Memory B cell (primary cell): ENCODE results near the gene ORC1.

Experiments used
- ATAC-seq: fragments of 150-1000 bp; cut with Tn5 transposase; 2 replicates; pipeline ENCODE4 v1.10.0; 2021; ENCODE audit warnings: low read depth, mild to moderate bottlenecking, moderate library complexity
- DNase-seq, 2 donors: peaks; one replicate each; pipeline ENCODE4 v3.0.0; 2022; ENCODE audit warnings: low spot score in 2 of 2
- H3K27ac Mint-ChIP-seq: one replicate; pipeline ENCODE4 v1.8.0; 2022; ENCODE audit warnings: mild to moderate bottlenecking, moderate library complexity, mixed read lengths
- H3K27me3 Mint-ChIP-seq: one replicate; pipeline ENCODE4 v1.8.0; 2022; ENCODE audit warnings: mixed read lengths
- H3K36me3 Mint-ChIP-seq: one replicate; pipeline ENCODE4 v1.8.0; 2022; ENCODE audit warnings: mild to moderate bottlenecking, mixed read lengths
- H3K4me1 Mint-ChIP-seq: one replicate; pipeline ENCODE4 v1.8.0; 2022; ENCODE audit warnings: mixed read lengths
- H3K4me3 Mint-ChIP-seq: one replicate; pipeline ENCODE4 v1.8.0; 2022; ENCODE audit warnings: mild to moderate bottlenecking, moderate library complexity, mixed read lengths
- H3K9me3 Mint-ChIP-seq: one replicate; pipeline ENCODE4 v1.8.0; 2022; ENCODE audit warnings: mixed read lengths

ORC1 gene

GRCh38 chr1:52365746-52366516, 38.3 kb downstream of the ORC1 start, which contains the start of gene CC2D1B:
Gene CC2D1B, minus strand, starts transcription at chr1:52366205. Its CDS starts 1,585 bp downstream, at chr1:52364620.
- Mint-ChIP-seq H3K4me1 (peaks cover 20% of the 10 kb centered on the region), H3K9me3 (no peaks in the 10 kb centered on the region), H3K27me3 (no peaks in the 10 kb centered on the region), H3K36me3 (peaks cover 15% of the 10 kb centered on the region), H3K27ac (peak within 1 kb of the TSS; percentile 90), H3K4me3 (peak within 1 kb of the TSS; percentile 95)
- DNase-seq (peak; percentile 98 to 100), ATAC-seq (peak; percentile 87)

GRCh38 chr1:52365071-52365745, 39.0 kb downstream of the ORC1 start:
- H3K27me3 Mint-ChIP-seq, result no peaks in the 10 kb centered on the region
- H3K36me3 Mint-ChIP-seq, result peaks cover 18% of the 10 kb centered on the region
- DNase-seq (no peak), ATAC-seq (no peak)
- peak overlapping the region; percentile 90 for H3K27ac Mint-ChIP-seq
- no peaks in the 10 kb centered on the region for H3K9me3 Mint-ChIP-seq
- H3K4me3 Mint-ChIP-seq, result peak overlapping the region; percentile 95
- peaks cover 20% of the 10 kb centered on the region for H3K4me1 Mint-ChIP-seq

DNA sequence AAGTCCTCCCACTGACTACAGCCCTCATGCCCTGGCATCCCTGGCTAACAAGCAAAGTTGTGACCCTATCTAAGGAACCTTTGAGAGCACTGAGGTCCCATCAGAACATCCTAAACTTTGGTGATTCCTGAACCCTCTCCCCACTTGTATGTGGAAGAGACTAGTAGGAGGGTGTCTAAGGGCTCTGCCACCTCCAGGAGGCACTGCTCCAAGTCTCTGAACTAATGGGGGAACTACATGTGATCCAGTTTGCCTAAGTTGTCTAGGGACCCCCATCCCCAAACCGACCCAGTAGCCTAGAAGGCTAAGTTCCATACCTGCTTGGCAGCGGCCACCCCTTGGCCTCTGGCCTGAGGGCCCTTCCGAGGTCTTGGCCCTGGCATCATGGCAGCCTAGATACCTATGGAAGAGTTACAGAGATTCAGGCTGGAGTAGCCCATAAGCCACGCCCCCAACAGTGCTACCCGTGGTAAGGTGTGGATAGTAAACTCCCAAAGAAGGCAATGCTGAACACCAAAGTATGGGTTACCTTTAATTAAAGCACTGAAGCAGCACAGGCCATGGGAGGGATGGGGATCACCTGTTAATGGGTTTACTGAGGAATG, 39.9 kb downstream of the ORC1 start:
- ATAC-seq, result no peak
- DNase-seq, result no peak
- H3K4me1 Mint-ChIP-seq, result peaks cover 20% of the 10 kb centered on the region
- H3K27ac Mint-ChIP-seq, result peak overlapping the region; percentile 41
- H3K9me3 Mint-ChIP-seq, result no peaks in the 10 kb centered on the region
- H3K4me3 Mint-ChIP-seq, result peak overlapping the region; percentile 51
- peaks cover 23% of the 10 kb centered on the region for H3K36me3 Mint-ChIP-seq
- no peaks in the 10 kb centered on the region for H3K27me3 Mint-ChIP-seq

DNA sequence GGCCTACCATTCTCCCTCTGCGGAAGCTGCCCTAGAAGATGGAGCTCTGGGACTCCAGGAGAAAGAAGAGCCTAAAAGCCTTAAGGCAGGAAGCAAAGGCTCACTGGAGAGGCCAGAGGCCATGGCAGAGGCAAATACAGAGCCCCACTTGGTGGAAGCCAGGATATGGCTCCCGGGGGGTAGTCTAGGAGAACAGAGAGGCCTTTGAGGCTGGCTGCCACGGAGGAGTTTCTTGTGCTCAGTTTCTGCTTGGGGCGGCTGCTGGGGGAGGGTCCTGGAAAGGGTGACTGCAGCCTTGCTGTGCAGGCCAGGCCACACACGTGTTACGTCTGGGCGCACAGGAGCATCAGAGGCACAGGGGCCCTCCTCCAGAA, 43.6 kb downstream of the ORC1 start:
- Mint-ChIP-seq H3K27me3 (no peaks in the 10 kb centered on the region), H3K4me1 (peaks cover 12% of the 10 kb centered on the region), H3K9me3 (no peaks in the 10 kb centered on the region), H3K36me3 (peaks cover 44% of the 10 kb centered on the region), H3K4me3 (no peak overlapping the region), H3K27ac (no peak overlapping the region)
- ATAC-seq (no peak), DNase-seq (no peak)

DNA sequence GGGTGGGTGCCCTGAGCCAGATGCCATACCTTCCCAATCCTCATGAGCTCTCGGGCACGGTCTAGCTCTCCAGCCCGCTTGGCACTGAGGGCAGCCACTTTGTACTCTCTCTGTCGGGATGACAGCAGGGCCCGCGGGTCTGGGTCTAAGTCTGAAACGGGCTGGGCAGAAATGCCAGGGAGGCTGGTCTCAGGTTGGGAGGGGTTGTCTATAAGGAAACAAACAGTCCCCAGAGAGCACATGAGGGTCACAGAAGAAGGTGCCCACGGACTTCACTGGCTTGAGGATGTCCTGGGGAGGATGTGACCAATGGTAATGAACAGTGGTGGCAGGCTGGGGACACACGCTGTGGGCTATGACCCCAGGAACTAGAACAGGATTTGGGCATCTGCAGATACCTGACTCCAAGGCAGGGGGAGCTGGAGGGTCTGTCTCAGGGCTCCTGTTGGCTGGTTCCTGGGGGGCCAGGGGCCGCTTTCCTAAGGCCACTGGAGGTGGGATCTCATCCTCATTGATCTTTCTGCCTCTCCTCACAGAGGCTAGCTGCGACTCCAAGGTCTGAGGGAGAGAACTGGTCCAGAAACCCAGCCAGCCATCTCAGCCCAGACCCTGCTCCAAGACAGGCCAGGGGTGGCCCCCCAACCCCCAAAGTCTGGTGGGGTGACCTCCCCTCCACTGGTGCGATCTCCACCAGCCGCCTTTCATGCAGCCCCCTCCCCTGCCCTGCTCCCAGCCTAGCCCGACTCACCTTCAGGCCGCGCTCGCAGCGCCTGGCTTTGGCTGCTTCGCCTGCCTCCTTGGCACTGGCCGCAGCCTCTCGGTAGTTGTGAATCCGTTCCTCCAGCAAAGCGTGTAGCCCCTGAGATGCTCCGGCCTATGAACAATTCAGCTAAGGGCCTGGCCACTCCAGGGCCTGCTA, 44.3 kb downstream of the ORC1 start:
- H3K4me3 Mint-ChIP-seq, result no peak overlapping the region
- DNase-seq, result no peak
- H3K27ac Mint-ChIP-seq, result peak overlapping the region; percentile 63
- H3K9me3 Mint-ChIP-seq, result no peaks in the 10 kb centered on the region
- no peak for ATAC-seq
- H3K36me3 Mint-ChIP-seq, result peaks cover 49% of the 10 kb centered on the region
- no peaks in the 10 kb centered on the region for H3K27me3 Mint-ChIP-seq
- H3K4me1 Mint-ChIP-seq, result peaks cover 6% of the 10 kb centered on the region

DNA sequence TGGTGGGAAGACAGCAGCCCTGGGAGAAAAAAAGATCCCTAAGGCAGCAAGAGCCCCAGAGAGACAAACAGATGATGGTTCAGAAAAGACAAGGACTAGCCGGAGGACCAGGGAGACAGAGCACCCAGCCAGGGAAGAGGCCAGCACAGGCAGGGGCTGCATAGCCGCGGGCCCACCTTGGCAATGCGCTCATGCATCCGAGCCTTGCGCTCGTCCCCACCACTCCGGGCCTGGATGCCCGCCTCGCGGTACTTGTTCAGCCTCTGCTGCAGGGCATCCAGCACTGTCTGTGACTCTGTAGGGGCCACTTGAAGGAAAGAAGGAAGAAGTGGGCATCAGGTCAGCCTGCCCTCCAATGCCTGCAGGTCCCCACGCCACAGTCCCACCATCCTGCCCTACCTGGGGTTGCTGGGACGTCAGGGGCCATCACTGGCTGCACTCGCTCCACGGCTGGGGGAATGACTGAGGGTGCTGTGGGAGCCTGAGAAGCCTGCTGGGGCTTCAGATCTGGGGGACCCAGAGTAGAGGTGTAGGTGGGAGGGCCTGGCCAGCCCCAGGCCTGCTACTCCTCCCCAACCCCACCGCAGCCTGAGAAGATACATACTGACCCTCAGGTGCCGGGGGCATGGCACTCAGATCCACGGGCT, 45.2 kb downstream of the ORC1 start:
- H3K4me3 Mint-ChIP-seq, result no peak overlapping the region
- ATAC-seq, result no peak
- no peaks in the 10 kb centered on the region for H3K9me3 Mint-ChIP-seq
- no peaks in the 10 kb centered on the region for H3K27me3 Mint-ChIP-seq
- no peak overlapping the region for H3K27ac Mint-ChIP-seq
- H3K36me3 Mint-ChIP-seq, result peaks cover 55% of the 10 kb centered on the region
- H3K4me1 Mint-ChIP-seq, result no peaks in the 10 kb centered on the region
- no peak for DNase-seq

DNA sequence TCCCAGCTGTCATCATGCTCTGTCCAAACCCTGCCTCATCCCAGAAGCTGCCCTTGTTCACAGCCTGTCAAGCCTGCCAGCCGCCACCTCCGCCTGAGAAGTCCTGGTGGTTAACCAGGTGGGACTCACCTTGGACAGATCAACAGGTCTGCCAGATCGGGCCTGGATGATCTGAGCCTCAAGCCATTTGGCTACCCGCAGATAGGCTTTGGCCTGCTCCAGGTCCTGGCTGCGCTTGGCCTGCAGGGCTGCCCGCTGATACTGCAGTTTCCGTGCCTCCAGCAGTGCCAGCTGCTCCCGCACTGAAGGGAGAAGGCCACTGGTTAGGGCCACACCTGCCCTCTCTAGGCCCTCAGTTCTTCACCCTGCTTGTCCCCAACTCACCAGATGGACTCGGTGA, 46.8 kb downstream of the ORC1 start:
- H3K9me3 Mint-ChIP-seq, result no peaks in the 10 kb centered on the region
- no peaks in the 10 kb centered on the region for H3K27me3 Mint-ChIP-seq
- H3K36me3 Mint-ChIP-seq, result peaks cover 53% of the 10 kb centered on the region
- H3K4me3 Mint-ChIP-seq, result no peak overlapping the region
- no peaks in the 10 kb centered on the region for H3K4me1 Mint-ChIP-seq
- H3K27ac Mint-ChIP-seq, result no peak overlapping the region
- ATAC-seq (no peak), DNase-seq (no peak)

DNA sequence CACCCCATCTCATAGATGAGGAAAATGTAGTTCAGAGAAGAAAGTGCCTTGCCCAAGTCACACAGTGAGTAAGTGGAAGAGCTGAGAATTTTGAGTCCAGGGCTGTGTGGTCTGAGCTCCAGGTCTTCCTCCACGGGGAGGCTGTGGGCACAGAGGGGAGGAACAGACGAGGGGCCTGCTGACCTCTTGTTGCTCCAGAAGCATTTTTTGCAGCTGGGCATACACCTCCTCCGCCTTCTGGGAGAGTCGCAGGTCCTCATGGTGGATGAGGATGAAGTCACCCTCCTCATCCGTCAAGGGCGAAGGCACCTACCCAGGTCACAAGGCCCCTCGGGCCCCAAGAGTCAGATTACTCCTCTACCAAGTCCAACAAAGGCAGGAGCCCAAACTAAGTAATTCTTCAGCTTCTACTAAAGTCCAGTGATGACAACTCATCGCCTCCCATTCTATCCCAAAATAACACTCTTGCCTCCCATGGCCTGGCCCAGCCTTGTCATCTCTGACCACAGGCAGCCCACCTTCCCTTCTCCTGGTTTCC, 47.3 kb downstream of the ORC1 start:
- no peak overlapping the region for H3K27ac Mint-ChIP-seq
- peaks cover 53% of the 10 kb centered on the region for H3K36me3 Mint-ChIP-seq
- ATAC-seq (no peak), DNase-seq (no peak)
- no peak overlapping the region for H3K4me3 Mint-ChIP-seq
- no peaks in the 10 kb centered on the region for H3K27me3 Mint-ChIP-seq
- H3K9me3 Mint-ChIP-seq, result no peaks in the 10 kb centered on the region
- H3K4me1 Mint-ChIP-seq, result no peaks in the 10 kb centered on the region

DNA sequence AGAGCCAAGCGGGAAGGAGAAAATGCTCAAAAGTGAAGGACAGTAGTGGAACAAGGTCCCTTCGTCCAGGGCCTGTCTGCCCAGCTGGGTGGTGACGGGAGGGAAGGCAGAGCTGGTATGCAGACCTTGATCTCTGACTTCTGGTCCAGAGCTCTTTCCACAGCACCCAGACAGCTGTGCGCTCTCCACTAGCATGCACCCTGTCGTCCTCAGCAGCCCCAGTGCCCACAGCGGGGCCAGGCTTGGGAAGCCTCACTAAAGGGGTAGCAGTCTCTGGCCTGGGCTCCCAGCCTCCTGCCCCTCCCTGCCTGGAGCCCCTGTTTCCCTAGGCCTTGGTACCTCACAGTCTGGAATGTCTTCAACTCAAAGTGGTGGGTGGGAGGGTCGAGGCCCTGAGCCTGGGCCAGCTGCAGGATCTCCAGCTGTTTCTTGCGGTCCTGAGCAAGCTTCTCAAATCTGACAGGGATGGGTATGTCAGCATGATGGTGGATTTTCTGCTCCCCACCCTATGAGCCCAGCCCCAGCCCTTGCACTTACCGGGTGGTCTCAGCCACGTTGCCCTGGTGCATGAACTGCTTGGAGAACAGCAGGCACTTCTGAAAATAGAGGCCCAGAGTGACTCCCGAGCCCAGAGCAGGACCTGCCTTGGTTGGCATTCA, 48.2 kb downstream of the ORC1 start:
- no peak overlapping the region for H3K27ac Mint-ChIP-seq
- peaks cover 45% of the 10 kb centered on the region for H3K36me3 Mint-ChIP-seq
- no peaks in the 10 kb centered on the region for H3K4me1 Mint-ChIP-seq
- H3K27me3 Mint-ChIP-seq, result no peaks in the 10 kb centered on the region
- no peak overlapping the region for H3K4me3 Mint-ChIP-seq
- ATAC-seq (no peak), DNase-seq (no peak)
- H3K9me3 Mint-ChIP-seq, result no peaks in the 10 kb centered on the region

- no peak overlapping the region for H3K4me3 Mint-ChIP-seq
- ATAC-seq (no peak), DNase-seq (no peak)
- H3K4me1 Mint-ChIP-seq, result no peaks in the 10 kb centered on the region
- H3K9me3 Mint-ChIP-seq, result no peaks in the 10 kb centered on the region
- H3K36me3 Mint-ChIP-seq, result peaks cover 43% of the 10 kb centered on the region
- H3K27me3 Mint-ChIP-seq, result no peaks in the 10 kb centered on the region
- H3K27ac Mint-ChIP-seq, result no peak overlapping the region
Measured at GRCh38 chr1:52355436-52355835, 48.8 kb downstream of the ORC1 start.

DNA sequence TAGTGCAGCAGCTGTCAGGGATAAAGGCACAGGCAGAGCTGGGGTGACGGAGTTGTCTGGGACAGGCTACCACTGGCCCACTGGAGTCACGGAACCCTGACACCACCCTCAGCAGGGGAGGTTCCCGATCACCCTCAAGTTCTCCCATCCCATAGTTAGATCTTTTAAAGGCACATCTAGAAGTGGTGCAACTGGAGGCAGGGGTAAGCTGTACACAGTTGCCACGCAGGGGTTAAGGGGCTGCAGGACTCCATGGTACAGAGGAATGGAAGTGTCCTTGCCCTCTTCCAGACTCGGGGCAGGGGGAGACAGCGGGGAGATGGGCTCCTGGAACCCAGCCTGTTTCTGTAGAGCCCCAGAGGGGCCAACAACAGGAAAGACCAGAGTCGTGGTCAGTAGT, 51.5 kb downstream of the ORC1 start:
- H3K4me1 Mint-ChIP-seq, result no peaks in the 10 kb centered on the region
- H3K27ac Mint-ChIP-seq, result no peak overlapping the region
- H3K9me3 Mint-ChIP-seq, result no peaks in the 10 kb centered on the region
- DNase-seq, result no peak
- H3K4me3 Mint-ChIP-seq, result no peak overlapping the region
- no peaks in the 10 kb centered on the region for H3K27me3 Mint-ChIP-seq
- peaks cover 26% of the 10 kb centered on the region for H3K36me3 Mint-ChIP-seq
- ATAC-seq, result no peak

GRCh38 chr1:52348704-52349300, 55.4 kb downstream of the ORC1 start:
- no peaks in the 10 kb centered on the region for H3K27me3 Mint-ChIP-seq
- DNase-seq, result no peak
- H3K9me3 Mint-ChIP-seq, result no peaks in the 10 kb centered on the region
- H3K36me3 Mint-ChIP-seq, result peaks cover 4% of the 10 kb centered on the region
- H3K27ac Mint-ChIP-seq, result no peak overlapping the region
- H3K4me1 Mint-ChIP-seq, result peaks cover 3% of the 10 kb centered on the region
- H3K4me3 Mint-ChIP-seq, result no peak overlapping the region
- peak; percentile 29 for ATAC-seq
